ENCODE data around the gene PDGFA.

PDGFA gene

DNA sequence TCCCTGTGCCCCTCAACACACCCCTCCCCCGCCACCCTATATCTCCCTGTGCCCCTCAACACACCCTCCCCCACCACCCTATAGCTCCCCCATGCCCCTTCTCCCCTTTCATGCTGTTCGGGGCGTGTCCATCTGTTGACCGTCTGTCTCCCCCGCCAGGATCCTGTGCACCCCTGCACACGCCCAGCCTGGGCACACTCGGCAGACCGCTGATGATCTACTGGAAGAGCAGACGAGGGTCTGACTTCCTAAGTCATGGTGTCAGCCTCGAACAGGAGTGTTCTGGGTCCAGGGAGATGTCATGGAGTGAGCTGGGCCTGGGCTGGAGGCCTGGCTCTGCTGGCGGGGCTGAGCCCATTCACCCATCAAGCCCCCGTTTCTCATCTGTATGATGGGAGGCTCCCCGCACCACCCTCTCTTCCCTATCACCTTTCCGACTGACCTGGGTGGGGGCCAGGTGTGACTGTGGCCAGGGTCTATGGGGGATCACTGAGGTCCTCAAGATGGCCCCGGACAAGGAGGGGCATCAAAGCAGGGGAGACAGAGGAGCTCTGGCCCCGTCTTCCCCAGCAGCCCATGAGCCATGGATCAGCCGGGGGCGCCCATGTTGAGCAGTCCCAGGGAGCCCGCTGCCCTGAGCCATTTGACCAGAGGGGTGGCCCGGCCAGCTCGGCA is 48.3 kb downstream of the PDGFA start:
- DNase-seq = no peak

DNA sequence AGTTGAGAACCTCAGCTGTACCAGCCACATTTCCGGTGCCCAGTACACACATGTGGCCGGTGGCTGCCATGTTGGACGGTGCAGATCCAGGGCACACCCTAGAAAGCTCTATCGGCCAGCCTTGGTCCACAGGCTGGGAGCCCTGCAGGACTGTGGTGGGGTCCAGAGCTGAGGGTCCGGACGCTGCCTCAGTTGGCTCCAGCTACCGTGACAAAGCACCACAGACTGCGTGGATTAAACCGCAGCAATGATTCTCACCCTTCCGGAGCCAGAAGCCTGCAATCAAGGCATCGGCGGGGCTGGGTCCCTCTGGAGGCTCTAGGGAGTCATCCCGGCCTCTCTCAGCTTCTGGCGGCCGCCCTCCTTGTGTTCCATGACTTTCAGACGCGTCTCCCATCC is 50.1 kb downstream of the PDGFA start:
- DNase-seq = no peak

DNA sequence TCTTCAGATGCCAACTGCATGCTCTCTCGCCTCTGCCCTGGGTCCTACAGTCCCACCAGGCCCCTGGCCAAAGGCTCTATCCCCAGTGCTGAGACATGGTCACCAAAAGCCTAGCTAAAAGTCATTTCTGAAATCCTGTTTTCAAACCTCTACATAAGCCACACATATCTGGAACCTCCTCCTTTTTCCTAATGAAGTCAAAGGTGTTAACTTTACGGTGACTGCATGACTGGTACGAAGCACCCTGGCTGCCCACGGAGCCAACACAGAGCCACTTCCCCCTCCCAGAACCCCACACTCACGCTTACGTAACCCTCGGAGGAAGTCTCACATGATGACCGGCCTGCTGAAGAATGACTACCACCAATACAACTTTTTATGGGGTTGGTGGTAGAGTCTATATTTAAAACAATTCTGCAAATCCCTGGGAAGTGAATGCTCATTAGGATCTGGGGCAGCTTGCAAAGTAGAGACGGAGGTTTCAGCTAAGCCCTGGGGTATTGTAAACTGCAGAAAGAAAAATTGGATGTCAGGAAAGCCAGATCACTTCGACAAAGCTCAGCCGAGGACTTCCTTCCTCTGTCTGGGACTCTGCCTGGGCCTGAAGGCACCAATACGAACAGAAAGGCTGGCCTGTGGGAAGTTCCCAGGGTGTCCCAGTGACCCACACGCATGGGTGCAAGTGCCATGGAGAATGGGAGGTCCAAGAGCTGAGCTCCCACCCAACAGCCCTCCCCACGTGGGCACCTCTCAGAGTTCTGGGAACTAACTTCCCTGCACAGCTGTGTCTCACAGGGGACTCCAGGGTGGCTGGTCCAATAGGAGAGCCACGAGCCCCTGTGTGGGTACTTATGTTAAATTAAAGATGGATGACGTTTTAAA is 50.7 kb downstream of the PDGFA start:
- no peak for DNase-seq

GRCh38 chr7:467856-468545 is 51.6 kb downstream of the PDGFA start:
- no peak for DNase-seq

DNA sequence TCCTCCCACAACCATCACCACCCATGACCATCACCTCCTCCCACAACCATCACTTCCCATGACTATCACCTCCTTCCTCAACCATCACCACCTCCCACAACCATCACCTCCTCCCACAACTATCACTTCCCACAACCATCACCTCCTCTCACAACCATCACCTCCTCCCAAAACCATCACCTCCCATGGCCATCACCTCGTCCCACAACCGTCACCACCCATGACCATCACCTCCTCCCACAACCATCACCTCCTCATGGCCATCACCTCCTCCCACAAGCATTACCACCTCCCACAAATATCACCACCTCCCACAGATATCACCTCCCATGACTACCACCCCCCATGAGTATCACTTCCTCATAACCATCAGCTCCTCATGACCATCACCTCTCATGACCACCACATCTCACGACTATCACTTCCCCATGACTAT is 52.2 kb downstream of the PDGFA start:
- DNase-seq = no peak

DNA sequence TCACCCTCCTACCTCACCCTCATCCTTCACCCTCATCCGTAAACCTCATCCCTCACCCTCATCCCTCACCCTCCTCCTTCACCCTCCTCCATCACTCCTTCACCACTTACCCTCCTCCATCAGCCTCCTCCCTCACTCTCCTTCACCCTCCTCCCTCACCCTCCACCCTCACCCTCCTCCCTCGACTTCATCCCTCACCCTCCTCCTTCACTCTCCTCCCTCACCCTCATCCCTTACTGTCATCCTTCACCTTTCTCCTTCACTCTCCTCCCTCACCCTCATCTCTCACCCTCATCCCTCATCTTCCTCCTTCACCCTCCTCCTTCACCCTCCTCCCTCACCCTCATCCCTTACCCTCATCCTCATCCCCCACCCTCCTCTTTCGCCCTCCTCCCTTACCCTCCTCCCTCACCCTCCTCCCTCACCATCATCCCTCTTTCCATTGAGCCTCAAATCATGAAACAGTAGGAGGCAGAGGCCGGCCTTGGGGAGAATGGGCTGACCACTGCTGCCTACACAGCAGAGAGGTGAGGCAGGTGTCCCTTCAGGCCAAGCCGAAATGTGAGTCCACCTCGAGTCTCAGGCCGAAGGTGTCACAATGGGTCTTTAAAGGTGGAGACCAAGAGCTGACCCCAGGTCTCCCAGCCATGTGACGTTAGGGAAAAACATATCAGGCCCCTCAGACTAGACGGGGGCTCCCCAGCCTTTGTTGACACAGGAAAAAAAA is 53.0 kb downstream of the PDGFA start:
- no peak for DNase-seq

GRCh38 chr7:465710-466400 is 53.8 kb downstream of the PDGFA start:
- no peak for DNase-seq

GRCh38 chr7:464454-465401 is 54.9 kb downstream of the PDGFA start:
- DNase-seq = no peak

DNA sequence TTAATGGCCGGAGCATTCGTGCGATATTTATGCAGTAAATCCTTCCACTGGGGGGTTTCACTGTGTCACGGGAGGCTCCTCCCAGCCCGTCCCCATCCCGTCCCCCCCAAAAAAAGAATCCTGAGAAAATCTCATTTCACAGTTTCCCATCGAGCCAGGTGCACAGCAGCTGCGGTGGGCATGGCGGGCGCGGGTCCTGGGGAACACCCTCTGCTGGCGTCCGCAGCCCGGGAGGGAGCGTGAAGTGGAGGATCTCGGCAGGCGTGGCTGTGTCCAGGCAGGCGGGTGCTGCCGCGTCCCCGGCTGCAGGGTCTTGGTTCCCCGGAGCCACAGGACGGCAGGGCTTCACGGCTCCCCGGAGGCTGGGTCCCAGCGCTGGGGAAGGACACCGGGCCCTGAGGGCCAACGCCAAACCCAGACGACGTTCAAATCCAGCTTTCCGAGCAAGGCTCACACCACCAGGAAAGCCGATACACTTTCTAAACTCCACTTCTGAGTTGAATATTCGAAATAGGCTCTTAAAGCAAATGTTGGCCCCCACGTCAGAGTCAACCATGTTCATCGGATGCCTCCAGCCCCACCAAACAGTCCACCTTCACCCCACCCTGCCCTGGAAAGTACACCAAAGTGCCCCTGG is 55.7 kb downstream of the PDGFA start:
- no peak for DNase-seq

- DNase-seq = no peak
Observed at GRCh38 chr7:463362-463781, 56.3 kb downstream of the PDGFA start.

DNA sequence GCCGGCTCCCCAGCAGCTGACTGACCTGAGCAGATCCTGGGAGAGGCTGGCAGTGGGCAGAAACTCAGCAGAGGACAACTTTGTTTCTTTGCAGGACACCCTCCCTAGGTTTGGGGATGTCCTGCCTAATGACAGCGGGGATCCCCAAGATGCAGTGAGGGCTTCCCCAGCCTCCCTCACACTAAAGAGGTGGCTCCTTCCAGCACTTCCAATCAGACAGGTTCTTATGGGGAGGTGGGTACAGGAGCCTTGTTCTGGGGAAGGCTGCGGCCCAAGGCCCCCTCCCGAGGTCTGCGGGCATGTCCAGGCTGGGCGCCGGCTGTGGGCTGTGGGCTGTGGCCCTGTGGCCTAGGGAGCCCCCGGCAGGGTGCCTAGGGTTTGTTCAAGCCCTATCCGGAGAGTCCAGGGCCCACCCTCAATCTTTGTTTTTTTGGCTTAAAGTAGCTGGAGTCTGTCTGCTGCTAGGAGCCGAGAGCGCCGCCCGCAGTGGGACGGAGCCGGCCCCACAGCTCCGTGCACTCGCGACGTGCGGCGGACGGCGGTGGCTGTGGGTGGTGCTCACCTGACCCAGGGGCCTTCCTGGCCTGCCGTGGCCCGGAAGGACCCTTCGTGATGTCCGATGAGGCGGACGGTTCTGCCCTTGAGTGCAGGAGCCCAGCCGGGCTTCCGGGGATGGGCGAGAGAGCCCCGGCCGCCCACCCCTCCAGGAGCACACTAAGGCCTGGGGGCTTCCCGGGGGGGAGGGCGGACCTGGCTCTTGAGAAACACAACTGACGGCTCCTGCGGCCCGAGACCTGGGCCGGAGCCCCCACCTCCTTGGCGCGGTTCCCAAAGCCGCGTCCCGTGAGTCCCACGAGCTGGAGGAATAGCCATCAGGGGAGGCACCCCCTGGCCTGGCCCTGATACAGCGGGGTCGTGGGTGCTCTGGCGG is 57.2 kb downstream of the PDGFA start:
- no peak for DNase-seq

- DNase-seq = no peak
Observed at GRCh38 chr7:461453-462172, 58.0 kb downstream of the PDGFA start.

GRCh38 chr7:461117-461452 is 58.6 kb downstream of the PDGFA start:
- DNase-seq = no peak

- DNase-seq = no peak
Observed at GRCh38 chr7:460374-461116, 59.1 kb downstream of the PDGFA start.

DNA sequence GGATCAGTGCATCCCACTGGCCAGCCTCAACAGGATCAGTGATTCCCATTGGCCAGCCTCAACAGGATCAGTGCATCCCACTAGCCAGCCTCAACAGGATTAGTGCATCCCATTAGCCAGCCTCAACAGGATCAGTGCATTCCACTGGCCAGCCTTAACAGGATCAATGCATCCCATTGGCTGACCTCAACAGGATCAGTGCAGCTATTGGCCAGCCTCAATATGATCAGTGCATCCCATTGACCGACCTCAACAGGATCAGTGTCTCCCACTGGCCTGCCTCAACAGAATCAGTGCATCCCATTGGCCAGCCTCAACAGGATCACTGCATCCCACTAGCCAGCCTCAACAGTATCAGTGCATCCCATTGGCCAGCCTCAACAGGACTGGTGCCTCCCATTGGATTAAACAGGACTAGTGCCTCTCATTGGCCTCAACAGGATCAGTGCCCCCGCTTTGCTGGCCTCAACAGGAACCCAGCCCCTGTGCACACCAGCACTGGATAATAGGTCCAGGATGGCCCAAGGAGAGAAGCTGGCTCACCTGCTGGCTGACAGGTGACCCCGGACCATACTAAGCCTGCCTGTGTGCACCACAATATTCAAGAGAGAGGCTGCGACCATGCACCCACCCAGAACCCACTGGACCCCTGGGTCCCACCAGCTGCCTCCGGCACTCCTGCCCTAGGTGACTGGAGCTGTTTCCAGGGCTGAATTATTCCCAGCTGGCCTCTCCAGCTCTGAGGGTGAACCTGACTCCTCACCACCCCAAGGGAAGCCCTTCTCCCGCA is 59.9 kb downstream of the PDGFA start:
- DNase-seq = no peak

DNA sequence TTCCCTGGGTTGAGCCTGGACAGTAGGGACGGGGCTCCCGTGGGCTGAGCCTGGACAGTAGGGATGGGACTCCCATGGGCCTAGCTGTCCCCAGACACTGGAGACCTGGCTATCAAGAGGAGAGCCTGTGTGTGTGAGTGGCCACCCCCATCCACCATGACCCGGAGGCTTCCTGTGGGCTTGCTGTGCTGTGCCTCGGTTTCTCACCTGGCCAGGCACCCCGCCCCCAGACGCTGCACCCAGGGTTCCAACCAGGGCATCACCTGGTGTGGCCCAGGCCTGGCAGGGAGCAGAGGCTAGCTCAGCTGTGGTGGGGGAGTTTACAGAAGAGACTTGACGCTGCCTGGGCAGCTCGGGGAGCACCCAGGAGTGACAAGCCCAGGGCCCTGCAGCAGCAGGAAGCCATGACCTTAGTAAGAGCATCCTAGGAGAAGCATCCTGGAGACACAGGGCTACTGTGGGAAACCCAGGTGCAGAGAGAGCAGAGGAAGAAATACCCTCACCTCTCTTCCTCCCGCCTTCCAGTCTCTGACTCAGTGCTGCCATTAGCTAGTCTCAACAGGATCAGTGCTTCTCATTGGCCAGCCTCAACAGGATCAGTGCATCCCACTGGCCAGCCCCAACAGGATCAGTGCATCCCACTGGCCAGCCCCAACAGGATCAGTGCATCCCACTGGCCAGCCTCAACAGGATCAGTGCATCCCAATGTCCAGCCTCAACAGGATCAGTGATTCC is 61.0 kb downstream of the PDGFA start:
- no peak for DNase-seq

Data from NCI-H774 (cell line).